ENCODE results near the gene EDC4. TPM values are rescaled to one million over a fixed set of nuclear protein-coding genes. Genes with fewer than 3 reads are reported as not detected.
"Not testable (repeated sequence)": the region's sequence is repeated elsewhere in the genome, so short reads cannot be mapped to it uniquely, and the experiment has no call there.

EDC4 gene
- total and polyA plus RNA-seq, 2 of the 13 experiments (the other 11 are each of a cell fraction or from before 2014, with no cell fraction given) = 51.4 to 59.1 TPM

GRCh38 chr16:67864044-67864443 is 8.8 kb upstream of the EDC4 start:
- intact Hi-C loops (cut with micrococcal nuclease; ENCODE audit: unreplicated experiment); H3K9me3 ChIP-seq (ENCODE audit: low read length); H3K27me3 ChIP-seq (ENCODE audit: control insufficient read depth in 1 of 2, insufficient read depth in 2 of 2, low read length in 2 of 2); H3K4me1 ChIP-seq (ENCODE audit: insufficient read depth, low read length); H3K27ac ChIP-seq (ENCODE audit: extremely low read length, insufficient read depth, low read length); DNase-seq (ENCODE audit: low spot score); H2AFZ ChIP-seq (ENCODE audit: low read length); H3K4me3 ChIP-seq (replicated peaks in 1 of 3; ENCODE audit: insufficient read depth in 1 of 3, low read depth in 2 of 3, low read length in 3 of 3); BruUV-seq (replicated peaks); H3K9ac ChIP-seq (ENCODE audit: insufficient read depth, low read depth, low read length); ATAC-seq; H3K4me2 ChIP-seq (ENCODE audit: low read depth, low read length); in situ Hi-C loops (cut with HindIII; ENCODE audit: extremely low pct_ligation_motif_present, low pct_unique_long_range_greater_than_20kb); FAIRE-seq: not testable (repeated sequence)
- Histone ChIP-seq H3K79me2 (ENCODE audit: insufficient read depth, low read length) (peaks cover 59% of the 10 kb centered on the region), H4K20me1 (ENCODE audit: insufficient read depth, low read length) (peaks cover 30% of the 10 kb centered on the region; the same call in 1 of the 2 replicates), H3K36me3 (replicated peaks in 1 of 2; ENCODE audit: control insufficient read depth in 1 of 2, insufficient read depth in 2 of 2, low read length in 2 of 2) (peaks cover 31 to 80% of the 10 kb centered on the region in 2 experiments)
- 0 out of 2 replicates have a peak, but pooled peaks have one; percentile 41 for TF ChIP-seq ZNF136 (CRISPR knock-in tag; IDR thresholded peaks at IDR 0.05; ENCODE audit: low read depth)
- WGBS (ENCODE audit: low lambda C conversion rate) = 94% methylated on average over 6 of the region's 6 CpGs
- ChIA-PET CTCF (ENCODE audit: low intra/inter-chr PET ratio, low total read pairs) (interaction anchor here (0.7 to 3.7 kb wide), 2 partner anchors 46 to 191 kb away, joined by 3 to 69 read pairs; no protein-coding TSS in a partner anchor), POLR2A (interaction anchor here (1.0 kb wide), 1 partner anchor 9 kb away, joined by 3 read pairs; no protein-coding TSS in a partner anchor)

GRCh38 chr16:67864594-67864993 is 8.3 kb upstream of the EDC4 start:
- WGBS (ENCODE audit: low lambda C conversion rate) = 92% methylated on average over 2 of the region's 2 CpGs
- Histone ChIP-seq H3K9ac (ENCODE audit: insufficient read depth, low read depth, low read length) (no peak overlapping the region), H3K27ac (ENCODE audit: extremely low read length, insufficient read depth, low read length) (no peak overlapping the region), H3K79me2 (ENCODE audit: insufficient read depth, low read length) (peaks cover 53% of the 10 kb centered on the region), H3K4me2 (ENCODE audit: low read depth, low read length) (no peak overlapping the region), H3K36me3 (replicated peaks in 1 of 2; ENCODE audit: control insufficient read depth in 1 of 2, insufficient read depth in 2 of 2, low read length in 2 of 2) (peaks cover 33 to 80% of the 10 kb centered on the region in 2 experiments), H3K27me3 (ENCODE audit: control insufficient read depth in 1 of 2, insufficient read depth in 2 of 2, low read length in 2 of 2) (no peaks in the 10 kb centered on the region), H3K9me3 (ENCODE audit: low read length) (no peaks in the 10 kb centered on the region), H2AFZ (ENCODE audit: low read length) (no peak overlapping the region), H3K4me3 (replicated peaks in 1 of 3; ENCODE audit: insufficient read depth in 1 of 3, low read depth in 2 of 3, low read length in 3 of 3) (no peak overlapping the region), H4K20me1 (ENCODE audit: insufficient read depth, low read length) (peaks cover 28% of the 10 kb centered on the region; the same call in 1 of the 2 replicates), H3K4me1 (ENCODE audit: insufficient read depth, low read length) (no peaks in the 10 kb centered on the region)
- in situ Hi-C loops (cut with HindIII; ENCODE audit: extremely low pct_ligation_motif_present, low pct_unique_long_range_greater_than_20kb) = no loop called here
- DNase-seq (ENCODE audit: low spot score) (no peak), FAIRE-seq (no peak), ATAC-seq (peak; percentile 21)
- intact Hi-C loops (cut with micrococcal nuclease; ENCODE audit: unreplicated experiment) = no loop called here
- ChIA-PET CTCF (ENCODE audit: low intra/inter-chr PET ratio, low total read pairs) (interaction anchor here (0.7 to 3.7 kb wide), 5 partner anchors 21 to 191 kb away, joined by 3 to 69 read pairs (median 4); no protein-coding TSS in a partner anchor), POLR2A (interaction anchor here (1.0 kb wide), 1 partner anchor 48 kb away, joined by 3 read pairs; no protein-coding TSS in a partner anchor)
- TF ChIP-seq RBM22 (optimal IDR thresholded peaks at IDR 0.05; ENCODE audit: low read length) (peak; percentile 37), ZNF780A (CRISPR knock-in tag; IDR thresholded peaks at IDR 0.05) (no peak)
- no TSS peak for BruUV-seq (replicated peaks)
